HG03565 (cell line): ENCODE data around the gene CYP4Z1.
"Not testable (repeated sequence)": the region's sequence is repeated elsewhere in the genome, so short reads cannot be mapped to it uniquely, and the experiment has no call there.

Experiments
- ATAC-seq: cut with Tn5 transposase; IDR thresholded peaks from one replicate; pipeline ENCODE4 v1.9.1; 2021; ENCODE audit warnings: mild to moderate bottlenecking, moderate library complexity; ENCODE audit not compliant: unreplicated experiment

CYP4Z1 gene

GRCh38 chr1:47128221-47128620, 61.2 kb downstream of the CYP4Z1 start:
- no peak for ATAC-seq

DNA sequence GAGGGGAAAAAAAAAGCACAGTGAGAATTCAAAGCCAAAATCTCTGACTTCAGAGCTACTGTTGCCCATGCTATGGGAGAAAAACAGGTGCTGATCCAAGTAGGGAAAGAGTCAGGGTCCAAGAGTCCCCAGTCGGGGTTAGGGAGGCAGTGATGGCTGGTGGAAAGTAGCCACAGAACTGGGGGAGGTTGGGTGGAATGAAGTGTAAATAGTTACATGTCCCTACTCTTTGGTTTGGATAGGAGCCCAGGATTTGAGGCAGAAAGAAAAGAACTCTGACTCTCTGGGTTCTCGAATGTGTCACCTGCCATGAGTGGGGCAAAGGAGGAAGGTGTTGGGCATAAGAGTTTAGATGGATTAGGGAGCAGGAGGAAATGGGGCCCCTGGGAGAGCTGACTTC, 61.8 kb downstream of the CYP4Z1 start:
- not testable (repeated sequence) for ATAC-seq

- not testable (repeated sequence) for ATAC-seq
These were observed 62.6 kb downstream of the CYP4Z1 start for GRCh38 chr1:47129489-47130230.

- not testable (repeated sequence) for ATAC-seq
These were observed 65.6 kb downstream of the CYP4Z1 start for GRCh38 chr1:47132665-47133064.

DNA sequence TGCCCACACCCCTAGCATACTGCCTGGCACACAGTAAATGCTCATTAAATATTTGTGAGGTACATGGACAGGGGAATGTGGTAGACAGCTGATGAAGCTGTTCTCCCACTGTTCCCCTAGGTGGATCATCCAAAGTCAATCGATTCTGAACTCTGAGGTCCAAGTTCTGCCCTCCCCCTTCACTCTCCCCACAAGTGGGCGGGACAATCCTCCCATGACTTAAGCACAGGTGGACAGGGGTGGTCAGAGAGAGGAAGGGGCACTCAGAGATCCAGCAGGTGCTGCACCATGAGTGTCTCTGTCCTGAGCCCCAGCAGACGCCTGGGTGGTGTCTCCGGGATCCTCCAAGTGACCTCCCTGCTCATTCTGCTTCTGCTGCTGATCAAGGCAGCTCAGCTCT, 70.2 kb downstream of the CYP4Z1 start, which contains the start of gene CYP4A22:
TSS of gene CYP4A22 (plus strand) at position 244 of the 400 bp plus-strand sequence. CDS start at position 289, 45 bp downstream.
- ATAC-seq: no peak

DNA sequence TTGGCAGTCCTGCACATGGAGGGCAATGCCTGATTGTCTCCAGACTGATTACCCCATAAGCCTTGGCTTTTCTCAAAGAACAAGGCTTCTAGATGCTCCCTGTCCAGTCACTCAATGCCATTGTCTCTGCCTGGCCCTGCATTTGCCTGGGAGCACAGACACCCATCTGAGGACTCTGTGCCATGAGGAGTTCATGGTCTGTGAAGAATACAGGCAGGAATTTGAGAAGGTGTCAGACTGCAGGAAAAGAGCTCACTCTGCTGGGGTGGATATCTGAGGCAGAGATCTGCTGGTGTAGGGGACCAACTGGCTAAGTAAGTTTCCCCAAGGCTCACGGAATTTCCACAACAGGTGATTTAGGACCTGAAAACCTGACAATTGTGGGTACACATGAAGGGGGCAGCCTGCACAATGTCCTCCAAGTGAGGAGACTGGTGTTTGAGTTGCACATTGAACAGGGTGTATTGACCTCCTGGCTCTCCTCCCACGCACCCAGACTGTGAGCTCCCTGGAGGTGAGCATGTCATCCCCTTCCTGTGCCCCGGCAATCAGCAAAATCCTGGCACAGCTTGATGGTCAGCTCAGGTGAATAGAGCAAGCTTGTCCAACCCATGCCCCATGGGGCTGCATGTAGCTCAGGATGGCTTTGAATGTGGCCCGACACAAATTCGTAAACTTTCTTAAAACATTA, 71.0 kb downstream of the CYP4Z1 start:
- no peak for ATAC-seq

DNA sequence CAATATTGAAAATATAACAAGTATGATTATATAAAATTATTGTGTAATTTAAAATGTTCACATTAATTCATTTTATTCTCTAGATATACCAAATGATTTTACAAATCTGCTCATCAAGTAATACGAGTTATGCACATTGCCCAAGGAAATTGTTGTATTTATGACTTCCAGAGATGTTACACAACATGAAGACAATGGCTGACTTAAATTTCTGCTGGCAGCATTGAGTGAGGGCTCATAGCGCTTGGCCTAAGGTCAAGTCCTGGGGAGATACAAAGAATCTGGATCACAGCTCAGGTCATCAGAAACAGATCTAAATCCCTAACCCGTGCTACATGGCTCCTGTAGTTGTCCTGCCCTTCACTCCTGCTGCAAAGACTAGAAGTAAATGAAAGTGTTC, 73.3 kb downstream of the CYP4Z1 start:
- not testable (repeated sequence) for ATAC-seq

DNA sequence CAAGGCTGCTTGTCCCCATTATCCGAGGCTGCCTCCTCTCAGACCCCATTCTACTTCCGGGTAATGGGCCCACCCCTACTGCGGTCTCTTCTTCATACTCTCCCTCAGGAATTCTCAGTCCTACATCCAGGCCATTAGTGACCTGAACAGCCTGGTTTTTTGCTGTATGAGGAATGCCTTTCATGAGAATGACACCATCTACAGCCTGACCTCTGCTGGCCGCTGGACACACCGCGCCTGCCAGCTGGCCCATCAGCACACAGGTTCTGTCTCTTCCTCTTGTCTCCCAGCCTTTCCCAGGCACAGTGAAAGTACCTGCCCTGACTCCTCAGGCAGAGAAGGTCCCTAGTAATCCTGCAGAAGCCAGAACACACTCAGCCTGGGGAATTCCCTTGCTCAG, 76.6 kb downstream of the CYP4Z1 start:
- ATAC-seq: not testable (repeated sequence)

DNA sequence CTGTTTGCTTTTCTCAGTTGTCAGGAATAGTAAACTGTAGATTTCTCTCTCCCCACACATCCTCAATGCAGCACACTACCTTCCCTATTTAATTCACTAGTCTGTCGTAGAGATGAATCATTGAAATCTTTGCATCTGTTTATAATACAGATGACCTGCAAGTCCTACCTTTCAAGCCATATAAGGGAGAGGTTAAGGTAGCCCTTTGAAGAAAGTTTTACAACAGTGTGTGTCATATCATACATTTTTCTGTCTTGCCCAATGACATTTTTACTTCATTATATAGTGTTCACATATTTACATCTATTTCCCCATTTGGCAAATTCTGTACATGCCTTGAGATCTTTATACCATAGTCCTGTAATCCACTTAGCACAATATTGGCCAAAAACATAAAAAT, 79.5 kb downstream of the CYP4Z1 start:
- ATAC-seq: not testable (repeated sequence)

- no peak for ATAC-seq
These were observed 80.2 kb downstream of the CYP4Z1 start for GRCh38 chr1:47147047-47147785.

GRCh38 chr1:47149162-47149561, 82.1 kb downstream of the CYP4Z1 start:
- ATAC-seq: not testable (repeated sequence)

DNA sequence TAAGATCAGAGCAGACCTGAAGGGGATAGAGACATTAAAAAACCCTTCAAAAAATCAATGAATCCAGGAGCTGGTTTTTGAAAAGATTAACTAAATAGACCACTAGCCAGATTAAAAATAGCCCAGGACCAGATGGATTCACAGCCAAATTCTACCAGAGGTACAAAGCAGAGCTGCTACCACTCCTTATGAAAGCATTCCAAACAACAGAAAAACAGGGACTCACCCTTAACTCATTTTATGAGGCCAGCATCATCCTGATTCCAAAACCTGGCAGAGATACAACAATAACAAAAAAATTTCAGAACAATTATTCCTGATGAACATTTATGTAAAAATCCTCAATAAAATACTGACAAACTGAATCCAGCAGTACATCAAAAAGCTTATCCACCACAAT, 89.4 kb downstream of the CYP4Z1 start:
- ATAC-seq: not testable (repeated sequence)

GRCh38 chr1:47157957-47158356, 90.9 kb downstream of the CYP4Z1 start:
- not testable (repeated sequence) for ATAC-seq

GRCh38 chr1:47160716-47161115, 93.7 kb downstream of the CYP4Z1 start:
- no peak for ATAC-seq

GRCh38 chr1:47161298-47162040, 94.4 kb downstream of the CYP4Z1 start:
- ATAC-seq: no peak

GRCh38 chr1:47164552-47164951, 97.5 kb downstream of the CYP4Z1 start:
- no peak for ATAC-seq
